A549 (cell line): ENCODE measurements around the gene SYAP1.

Source experiments
- CBX8 ChIP-seq: fragments of 200-600 bp; sonication (generic); IDR thresholded peaks from 2 replicates; pipeline ENCODE4 v1.6.1; 2016
- ESRRA ChIP-seq: fragments of 150-350 bp; IDR thresholded peaks from 2 replicates; pipeline ENCODE4 v1.6.1; 2014; ENCODE audit warnings: mild to moderate bottlenecking, low read length, borderline replicate concordance
- JUNB ChIP-seq: fragments of >200 bp; sonication (Bioruptor Twin); formaldehyde crosslinking; IDR thresholded peaks from 2 replicates; pipeline ENCODE4 v1.6.1; 2016
- KDM1A ChIP-seq: fragments of 200-600 bp; sonication (generic); IDR thresholded peaks from 2 replicates; pipeline ENCODE4 v1.6.1; 2016; ENCODE audit warnings: low read depth, mild to moderate bottlenecking
- MAZ ChIP-seq: fragments of 150-350 bp; IDR thresholded peaks from 2 replicates; pipeline ENCODE4 v1.6.1; 2014; ENCODE audit warnings: antibody characterized with exemption, low read depth, low read length, borderline replicate concordance
- PHF8 ChIP-seq: fragments of 200-600 bp; sonication (generic); IDR thresholded peaks from 2 replicates; pipeline ENCODE4 v1.6.1; 2016; ENCODE audit warnings: low read depth, mild to moderate bottlenecking, antibody characterized with exemption, moderate library complexity, borderline replicate concordance
- POLR2A ChIP-seq: IDR thresholded peaks from 2 replicates; pipeline ENCODE4 v1.6.1; 2012; ENCODE audit warnings: mild to moderate bottlenecking, low read length
- RCOR1 ChIP-seq: fragments of 150-350 bp; IDR thresholded peaks from 2 replicates; pipeline ENCODE4 v1.6.1; 2014; ENCODE audit warnings: antibody characterized with exemption, low read length, low read depth
- RFX5 ChIP-seq: fragments of 450-650 bp; IDR thresholded peaks from 2 replicates; pipeline ENCODE4 v1.7.1; 2014; ENCODE audit warnings: antibody characterized with exemption, mild to moderate bottlenecking, moderate library complexity
- TF ChIP-seq, protein P1 (sequence below): fragments of >200 bp; sonication (Bioruptor Twin); formaldehyde crosslinking; IDR thresholded peaks from 3 replicates; pipeline ENCODE4 v1.5.1; 2016
- TF ChIP-seq, protein P2 (sequence below): IDR thresholded peaks from 2 replicates; pipeline ENCODE4 v1.6.1; 2012
- TF ChIP-seq, protein P3 (sequence below): IDR thresholded peaks from 2 replicates; pipeline ENCODE4 v1.6.1; 2012
- TF ChIP-seq, protein P4 (sequence below): fragments of 200-600 bp; sonication (generic); IDR thresholded peaks from 2 replicates; pipeline ENCODE4 v1.6.1; 2016; ENCODE audit warnings: antibody characterized with exemption, mild to moderate bottlenecking, moderate library complexity

DNA sequence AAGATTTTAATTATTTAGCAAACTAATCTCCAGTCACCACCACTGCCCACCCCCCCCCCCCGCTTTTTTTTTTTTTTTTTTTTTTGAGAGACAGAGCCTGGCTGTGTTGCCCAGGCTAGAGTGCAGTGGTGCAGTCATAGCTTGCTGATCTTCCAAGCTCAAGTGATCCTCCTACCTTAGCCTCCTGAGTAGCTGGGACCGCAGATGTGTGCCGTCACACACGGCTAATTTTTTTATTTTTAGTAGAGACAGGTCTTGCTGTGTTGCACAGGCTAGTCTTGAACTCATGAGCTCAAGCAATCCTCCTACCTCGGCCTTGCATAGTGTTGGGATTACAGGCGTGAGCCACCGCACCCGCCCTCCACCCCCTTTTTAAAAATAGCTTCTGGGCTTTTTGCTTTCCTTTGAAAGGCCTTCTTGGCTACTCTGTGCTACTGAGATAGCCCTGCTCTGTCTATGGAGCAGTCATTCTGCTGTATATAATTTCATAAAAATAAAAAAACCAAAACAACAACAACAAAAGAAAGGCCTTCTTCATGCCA, 85.6 kb downstream of the SYAP1 start:
- TF ChIP-seq JUNB: no peak
- TF ChIP-seq POLR2A: no peak
- TF ChIP-seq, protein P1, sequence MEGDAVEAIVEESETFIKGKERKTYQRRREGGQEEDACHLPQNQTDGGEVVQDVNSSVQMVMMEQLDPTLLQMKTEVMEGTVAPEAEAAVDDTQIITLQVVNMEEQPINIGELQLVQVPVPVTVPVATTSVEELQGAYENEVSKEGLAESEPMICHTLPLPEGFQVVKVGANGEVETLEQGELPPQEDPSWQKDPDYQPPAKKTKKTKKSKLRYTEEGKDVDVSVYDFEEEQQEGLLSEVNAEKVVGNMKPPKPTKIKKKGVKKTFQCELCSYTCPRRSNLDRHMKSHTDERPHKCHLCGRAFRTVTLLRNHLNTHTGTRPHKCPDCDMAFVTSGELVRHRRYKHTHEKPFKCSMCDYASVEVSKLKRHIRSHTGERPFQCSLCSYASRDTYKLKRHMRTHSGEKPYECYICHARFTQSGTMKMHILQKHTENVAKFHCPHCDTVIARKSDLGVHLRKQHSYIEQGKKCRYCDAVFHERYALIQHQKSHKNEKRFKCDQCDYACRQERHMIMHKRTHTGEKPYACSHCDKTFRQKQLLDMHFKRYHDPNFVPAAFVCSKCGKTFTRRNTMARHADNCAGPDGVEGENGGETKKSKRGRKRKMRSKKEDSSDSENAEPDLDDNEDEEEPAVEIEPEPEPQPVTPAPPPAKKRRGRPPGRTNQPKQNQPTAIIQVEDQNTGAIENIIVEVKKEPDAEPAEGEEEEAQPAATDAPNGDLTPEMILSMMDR: no peak
- TF ChIP-seq RFX5: no peak
- TF ChIP-seq, protein P2, sequence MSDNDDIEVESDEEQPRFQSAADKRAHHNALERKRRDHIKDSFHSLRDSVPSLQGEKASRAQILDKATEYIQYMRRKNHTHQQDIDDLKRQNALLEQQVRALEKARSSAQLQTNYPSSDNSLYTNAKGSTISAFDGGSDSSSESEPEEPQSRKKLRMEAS: no peak
- TF ChIP-seq CBX8: no peak
- TF ChIP-seq, protein P3, sequence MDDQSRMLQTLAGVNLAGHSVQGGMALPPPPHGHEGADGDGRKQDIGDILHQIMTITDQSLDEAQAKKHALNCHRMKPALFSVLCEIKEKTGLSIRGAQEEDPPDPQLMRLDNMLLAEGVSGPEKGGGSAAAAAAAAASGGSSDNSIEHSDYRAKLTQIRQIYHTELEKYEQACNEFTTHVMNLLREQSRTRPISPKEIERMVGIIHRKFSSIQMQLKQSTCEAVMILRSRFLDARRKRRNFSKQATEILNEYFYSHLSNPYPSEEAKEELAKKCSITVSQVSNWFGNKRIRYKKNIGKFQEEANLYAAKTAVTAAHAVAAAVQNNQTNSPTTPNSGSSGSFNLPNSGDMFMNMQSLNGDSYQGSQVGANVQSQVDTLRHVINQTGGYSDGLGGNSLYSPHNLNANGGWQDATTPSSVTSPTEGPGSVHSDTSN: no peak
- no peak for TF ChIP-seq RCOR1
- TF ChIP-seq MAZ: no peak
- no peak for TF ChIP-seq ESRRA
- TF ChIP-seq, protein P4, sequence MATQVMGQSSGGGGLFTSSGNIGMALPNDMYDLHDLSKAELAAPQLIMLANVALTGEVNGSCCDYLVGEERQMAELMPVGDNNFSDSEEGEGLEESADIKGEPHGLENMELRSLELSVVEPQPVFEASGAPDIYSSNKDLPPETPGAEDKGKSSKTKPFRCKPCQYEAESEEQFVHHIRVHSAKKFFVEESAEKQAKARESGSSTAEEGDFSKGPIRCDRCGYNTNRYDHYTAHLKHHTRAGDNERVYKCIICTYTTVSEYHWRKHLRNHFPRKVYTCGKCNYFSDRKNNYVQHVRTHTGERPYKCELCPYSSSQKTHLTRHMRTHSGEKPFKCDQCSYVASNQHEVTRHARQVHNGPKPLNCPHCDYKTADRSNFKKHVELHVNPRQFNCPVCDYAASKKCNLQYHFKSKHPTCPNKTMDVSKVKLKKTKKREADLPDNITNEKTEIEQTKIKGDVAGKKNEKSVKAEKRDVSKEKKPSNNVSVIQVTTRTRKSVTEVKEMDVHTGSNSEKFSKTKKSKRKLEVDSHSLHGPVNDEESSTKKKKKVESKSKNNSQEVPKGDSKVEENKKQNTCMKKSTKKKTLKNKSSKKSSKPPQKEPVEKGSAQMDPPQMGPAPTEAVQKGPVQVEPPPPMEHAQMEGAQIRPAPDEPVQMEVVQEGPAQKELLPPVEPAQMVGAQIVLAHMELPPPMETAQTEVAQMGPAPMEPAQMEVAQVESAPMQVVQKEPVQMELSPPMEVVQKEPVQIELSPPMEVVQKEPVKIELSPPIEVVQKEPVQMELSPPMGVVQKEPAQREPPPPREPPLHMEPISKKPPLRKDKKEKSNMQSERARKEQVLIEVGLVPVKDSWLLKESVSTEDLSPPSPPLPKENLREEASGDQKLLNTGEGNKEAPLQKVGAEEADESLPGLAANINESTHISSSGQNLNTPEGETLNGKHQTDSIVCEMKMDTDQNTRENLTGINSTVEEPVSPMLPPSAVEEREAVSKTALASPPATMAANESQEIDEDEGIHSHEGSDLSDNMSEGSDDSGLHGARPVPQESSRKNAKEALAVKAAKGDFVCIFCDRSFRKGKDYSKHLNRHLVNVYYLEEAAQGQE: no peak
- TF ChIP-seq KDM1A: no peak
- no peak for TF ChIP-seq PHF8
